Ecto neural progenitor cell (in vitro differentiated cells): Measurements from ENCODE around the gene HNRNPF.

ENCODE experiments used
- DNase-seq: peaks from one replicate; pipeline ENCODE4 v3.0.0-alpha.2; 2018; ENCODE audit warnings: low spot score

HNRNPF gene

GRCh38 chr10:43421519-43421918 lies 12.5 kb upstream of the HNRNPF start:
- DNase-seq: no peak

GRCh38 chr10:43421201-43421507 lies 12.2 kb upstream of the HNRNPF start:
- DNase-seq: no peak

GRCh38 chr10:43420369-43421200 lies 11.6 kb upstream of the HNRNPF start:
- DNase-seq: peak; percentile 80

- DNase-seq: no peak
These were observed 11.0 kb upstream of the HNRNPF start for GRCh38 chr10:43419997-43420368.

DNA sequence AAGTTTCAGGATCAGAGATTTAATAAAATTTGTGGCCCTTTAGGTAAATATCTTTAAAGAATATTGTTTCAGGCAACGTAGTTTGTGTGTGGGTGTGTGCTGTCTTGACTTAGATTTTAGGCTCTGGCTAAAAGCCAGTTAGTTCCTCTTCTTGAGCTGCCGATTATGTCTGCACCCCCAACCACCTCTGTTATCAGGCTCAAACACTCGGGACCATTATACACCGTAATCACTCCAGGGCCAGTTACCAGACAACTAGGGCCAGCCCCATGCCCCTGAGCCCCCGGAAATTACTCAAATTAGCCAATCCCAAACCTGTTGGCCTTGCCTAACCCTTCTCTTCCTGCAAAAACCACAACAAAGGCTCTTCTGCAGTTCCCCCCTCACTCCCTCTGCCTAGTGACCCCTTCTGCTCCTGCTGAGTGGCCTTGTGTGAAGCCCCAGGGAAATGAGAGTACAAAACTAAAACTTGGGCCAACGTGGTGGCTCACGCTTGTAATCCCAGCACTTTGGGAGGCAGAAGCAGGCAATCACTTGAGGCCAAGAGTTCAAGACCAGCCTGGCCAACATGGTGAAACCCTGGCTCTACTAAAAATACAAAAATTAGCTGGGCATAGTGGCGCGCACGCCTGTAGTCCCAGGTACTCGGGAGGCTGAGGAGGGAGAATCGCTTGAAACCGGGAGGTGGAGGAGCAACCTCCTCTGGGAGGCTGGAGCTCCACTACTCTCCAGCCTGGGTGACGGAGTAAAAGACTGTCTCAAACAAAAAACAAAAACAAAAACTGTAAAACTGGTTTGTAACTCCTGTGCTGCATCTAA lies 9.2 kb upstream of the HNRNPF start:
- DNase-seq: no peak

DNA sequence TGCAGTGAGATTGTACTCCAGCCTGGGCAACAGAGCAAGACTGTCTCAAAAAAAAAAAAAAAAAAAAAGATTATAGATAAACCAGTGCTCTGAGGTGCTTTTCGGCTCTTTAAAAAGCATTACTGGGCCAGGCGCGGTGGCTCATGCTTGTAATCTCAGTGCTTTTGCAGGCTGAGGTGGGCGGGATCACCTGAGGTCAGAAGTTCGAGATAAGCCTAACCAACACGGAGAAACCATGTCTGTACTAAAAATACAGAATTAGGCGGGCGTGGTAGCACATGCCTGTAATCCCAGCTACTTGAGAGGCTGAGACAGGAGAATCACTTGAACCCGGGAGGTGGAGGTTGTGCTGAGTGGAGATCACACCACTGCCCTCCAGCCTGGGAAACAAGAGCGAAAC lies 6.6 kb upstream of the HNRNPF start:
- DNase-seq: no peak

GRCh38 chr10:43411536-43411935 lies 2.5 kb upstream of the HNRNPF start:
- no peak for DNase-seq

- DNase-seq: no peak
These were observed 1.4 kb upstream of the HNRNPF start for GRCh38 chr10:43410345-43410744.

DNA sequence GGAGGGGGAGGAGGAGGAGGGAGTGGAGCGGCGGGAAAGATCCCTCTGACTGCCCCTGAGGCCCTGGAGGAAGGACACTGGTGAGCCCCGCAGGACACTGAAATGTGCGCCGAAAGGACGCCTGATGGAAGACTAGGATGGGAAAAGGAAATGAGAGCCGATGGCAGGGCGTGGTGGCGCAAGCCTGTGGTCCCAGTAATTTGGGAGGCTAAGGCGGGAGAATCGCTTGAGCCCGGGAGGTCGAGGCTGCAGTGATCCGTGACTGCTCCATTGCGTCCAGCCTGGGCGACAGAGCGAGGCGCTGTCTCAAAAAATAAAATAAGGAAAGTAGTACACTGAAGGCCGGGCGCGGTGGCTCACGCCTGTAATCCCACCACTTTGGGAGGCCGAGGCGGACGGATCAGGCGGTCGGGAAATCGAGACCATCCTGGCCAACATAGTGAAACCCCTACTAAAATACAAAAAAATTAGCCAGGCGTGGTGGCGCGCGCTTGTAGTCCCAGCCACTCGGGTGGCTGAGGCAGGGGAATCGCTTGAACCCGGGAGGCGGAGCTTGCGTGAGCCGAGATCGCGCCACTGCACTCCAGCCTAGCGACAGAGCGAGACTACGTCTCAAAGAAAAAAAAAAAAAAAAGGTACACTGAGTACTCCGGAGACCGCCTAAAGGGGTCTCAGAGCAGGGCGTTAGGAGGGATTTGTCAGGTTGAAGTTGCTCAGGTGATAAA lies 561 bp upstream of the HNRNPF start:
- DNase-seq: no peak

- DNase-seq: no peak
These were observed 666 bp downstream of the HNRNPF start for GRCh38 chr10:43408331-43408709.

GRCh38 chr10:43407576-43408330 lies 1.2 kb downstream of the HNRNPF start:
- peak; percentile 80 for DNase-seq

- DNase-seq: peak; percentile 66
These were observed 1.8 kb downstream of the HNRNPF start for GRCh38 chr10:43407148-43407575.

GRCh38 chr10:43404704-43405084 lies 4.3 kb downstream of the HNRNPF start:
- no peak for DNase-seq

DNA sequence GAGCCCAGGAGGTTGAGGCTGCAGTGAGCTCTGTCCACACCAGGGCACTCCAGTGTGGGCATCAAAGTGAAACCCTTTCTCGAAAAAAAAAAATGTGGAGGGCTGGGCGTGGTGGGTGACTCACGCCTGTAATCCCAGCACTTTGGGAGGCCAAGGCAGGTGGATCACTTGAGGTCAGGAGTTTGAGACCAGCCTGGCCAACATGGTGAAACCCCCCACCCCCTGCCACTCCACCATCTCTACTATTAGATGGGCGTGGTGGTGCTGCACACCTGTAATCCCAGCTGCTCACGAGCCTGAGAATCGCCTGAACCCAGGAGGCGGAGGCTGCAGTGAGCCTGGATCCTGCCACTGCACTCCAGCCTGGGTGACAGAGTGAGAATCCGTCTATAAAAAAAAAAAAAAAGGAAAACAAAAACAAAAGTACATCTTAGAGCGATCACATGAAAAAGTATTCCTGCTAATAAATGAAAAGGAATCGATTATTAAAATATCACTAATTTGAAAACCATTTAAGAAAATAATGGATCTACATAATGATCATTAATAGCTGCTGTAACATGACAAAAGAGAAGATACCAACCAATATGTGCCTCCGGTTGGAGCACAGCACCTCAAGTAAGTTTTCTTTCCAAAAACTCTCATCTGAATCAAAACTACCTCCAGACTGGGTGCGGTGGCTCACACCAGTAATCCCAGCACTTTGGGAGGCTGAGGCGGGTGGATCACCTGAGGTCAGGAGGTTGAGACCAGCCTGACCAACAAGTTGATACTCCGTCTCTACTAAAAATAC lies 4.9 kb downstream of the HNRNPF start:
- no peak for DNase-seq

DNA sequence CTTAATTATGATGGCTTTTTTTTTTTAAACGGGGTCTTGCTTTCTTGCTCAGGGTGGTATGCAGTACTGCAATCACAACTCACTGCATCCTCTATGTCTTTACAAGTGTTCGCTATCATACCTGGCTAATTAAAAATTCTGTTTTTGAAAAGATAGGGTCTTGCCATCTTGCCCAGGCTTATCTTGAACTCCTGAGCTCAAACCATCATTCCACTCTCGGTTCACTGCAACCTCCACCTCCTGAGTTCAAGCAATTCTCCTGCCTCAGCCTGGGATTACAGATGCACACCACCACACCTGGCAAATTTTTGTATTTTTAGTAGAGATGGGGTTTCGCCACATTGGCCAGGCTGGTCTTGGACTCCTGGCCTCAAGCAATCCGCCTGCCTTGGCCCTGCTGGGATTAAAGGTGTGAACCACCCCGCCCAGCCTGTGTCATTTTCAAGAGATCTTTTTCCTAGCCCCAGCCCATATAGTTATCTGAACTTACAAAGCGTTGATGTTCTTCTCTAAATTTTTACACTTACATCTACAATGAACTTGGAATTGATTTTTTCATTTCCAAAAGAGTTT lies 6.0 kb downstream of the HNRNPF start:
- DNase-seq: no peak

DNA sequence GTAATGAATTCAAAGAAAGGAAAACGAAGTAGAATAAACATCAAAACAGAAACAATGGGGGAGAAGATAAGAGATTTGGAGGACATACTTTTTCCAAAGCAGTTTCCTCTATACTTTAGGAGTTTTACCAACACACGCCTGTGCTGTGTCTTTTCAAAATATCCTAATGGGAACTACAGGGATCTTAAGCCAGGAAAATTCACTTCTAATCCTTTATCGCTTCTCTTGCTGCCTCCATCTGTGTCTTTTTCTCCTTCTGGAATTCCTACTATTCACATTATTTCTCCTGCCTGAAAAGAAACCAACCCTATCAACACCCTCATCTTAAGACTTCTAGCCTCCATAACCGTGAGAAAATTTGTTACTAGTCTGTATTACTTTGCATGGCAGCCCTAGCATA lies 6.8 kb downstream of the HNRNPF start:
- no peak for DNase-seq

GRCh38 chr10:43401627-43402026 lies 7.4 kb downstream of the HNRNPF start:
- no peak for DNase-seq

DNA sequence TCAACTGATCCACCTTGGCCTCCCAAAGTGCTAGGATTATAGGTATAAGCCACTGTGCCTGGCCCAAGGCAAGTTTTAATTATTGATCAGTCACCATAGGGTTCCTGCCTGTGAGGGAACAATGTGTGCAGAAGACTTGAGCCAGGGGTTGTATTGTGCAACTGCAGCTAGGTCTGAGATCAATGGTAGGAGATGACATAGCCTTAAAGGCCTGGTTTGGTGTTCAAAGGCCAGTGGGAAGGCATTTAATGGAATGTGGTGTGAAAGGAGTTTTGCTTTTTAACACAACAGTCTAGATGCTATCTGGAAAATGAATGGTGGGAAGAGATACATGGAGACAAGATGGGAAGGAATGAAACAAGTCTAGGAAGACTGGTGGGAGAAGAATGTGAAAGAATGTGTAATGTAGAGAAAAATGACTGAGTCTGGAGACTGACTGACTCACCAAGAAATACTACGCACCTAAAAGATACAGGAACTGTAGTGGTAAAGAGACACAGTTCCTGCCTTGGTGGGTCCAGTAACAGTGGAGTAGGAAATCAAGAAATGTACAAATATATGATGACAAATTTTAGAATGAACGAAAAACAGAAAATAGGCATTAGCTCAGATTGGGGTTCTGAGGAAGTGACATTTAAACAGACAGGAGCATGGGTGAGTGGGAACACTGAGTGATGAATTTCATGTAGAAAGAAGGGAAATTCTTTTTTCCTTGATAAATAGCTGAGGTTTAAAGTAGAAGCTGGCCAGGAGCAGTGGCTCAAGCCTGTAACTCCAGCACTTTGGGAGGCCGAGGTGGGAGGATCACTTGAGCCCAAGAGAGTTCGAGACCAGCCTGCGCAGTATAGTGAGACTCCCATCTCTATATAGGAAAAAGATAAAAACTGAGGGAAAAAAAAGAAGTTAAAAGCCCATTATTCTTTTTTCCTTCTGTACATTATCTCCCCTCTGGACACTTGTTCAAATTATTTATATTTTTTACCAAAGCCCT lies 9.4 kb downstream of the HNRNPF start:
- no peak for DNase-seq

DNA sequence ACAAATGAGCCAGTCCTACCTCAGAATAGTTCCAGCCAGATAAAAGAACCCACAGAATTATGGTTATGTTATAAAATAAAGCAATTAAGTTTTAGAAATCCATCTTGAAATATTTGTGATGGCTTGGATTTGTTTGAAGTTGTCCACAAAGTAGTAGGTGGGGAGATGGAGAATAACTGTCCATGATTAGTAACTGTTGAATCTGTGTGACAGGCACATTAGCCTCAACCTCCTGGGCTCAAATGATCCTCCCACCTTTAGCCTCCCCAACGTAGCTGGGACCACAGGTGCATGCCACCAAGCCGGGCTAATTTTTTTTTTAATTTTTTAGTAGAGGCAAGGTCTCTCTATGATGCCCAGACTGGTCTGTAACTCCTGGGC lies 10.1 kb downstream of the HNRNPF start:
- DNase-seq: no peak
